B cell (primary cell): ENCODE results near the gene ZNF79.

Experiments used
- CTCF ChIP-seq: fragments of 200-600 bp; IDR thresholded peaks from one replicate; pipeline ENCODE4 v1.8.0; 2022; ENCODE audit warnings: antibody characterized with exemption, mild to moderate bottlenecking
- EZH2 ChIP-seq: IDR thresholded peaks from 2 replicates; pipeline ENCODE4 v1.6.1; 2012; ENCODE audit warnings: borderline replicate concordance, low read depth, mild to moderate bottlenecking, moderate library complexity, low read length; ENCODE audit not compliant: insufficient read depth, poor library complexity, severe bottlenecking

GRCh38 chr9:127415657-127416056 lies 8.5 kb upstream of the ZNF79 start:
- no peak for TF ChIP-seq CTCF
- TF ChIP-seq EZH2: no peak
